GM12892 (cell line): ENCODE measurements around the gene GFPT2.

Experiments
- DNase-seq: peaks from one replicate; pipeline ENCODE4 v3.0.0; 2011; ENCODE audit not compliant: insufficient read length
- FAIRE-seq: peaks from 2 replicates; lab custom pipeline; 2011; peaks lifted over from hg19 to GRCh38; lab: Jason Lieb, UNC
- POLR2A ChIP-seq: IDR thresholded peaks from 2 replicates; pipeline ENCODE4 v1.6.1; 2011; ENCODE audit warnings: low read depth, low read length, control low read depth
- POLR2AphosphoS5 ChIP-seq: IDR thresholded peaks from 2 replicates; pipeline ENCODE4 v1.6.1; 2011; ENCODE audit warnings: low read depth, low read length, control low read depth
- TAF1 ChIP-seq: IDR thresholded peaks from 2 replicates; pipeline ENCODE4 v1.6.1; 2011; ENCODE audit warnings: low read depth, mild to moderate bottlenecking, control low read depth, low read length, borderline replicate concordance

Gene GFPT2

GRCh38 chr5:180334751-180335613 is 18.2 kb downstream of the GFPT2 start:
- DNase-seq (no peak), FAIRE-seq (no peak)
- TF ChIP-seq TAF1 (no peak), POLR2A (no peak), POLR2AphosphoS5 (no peak)

DNA sequence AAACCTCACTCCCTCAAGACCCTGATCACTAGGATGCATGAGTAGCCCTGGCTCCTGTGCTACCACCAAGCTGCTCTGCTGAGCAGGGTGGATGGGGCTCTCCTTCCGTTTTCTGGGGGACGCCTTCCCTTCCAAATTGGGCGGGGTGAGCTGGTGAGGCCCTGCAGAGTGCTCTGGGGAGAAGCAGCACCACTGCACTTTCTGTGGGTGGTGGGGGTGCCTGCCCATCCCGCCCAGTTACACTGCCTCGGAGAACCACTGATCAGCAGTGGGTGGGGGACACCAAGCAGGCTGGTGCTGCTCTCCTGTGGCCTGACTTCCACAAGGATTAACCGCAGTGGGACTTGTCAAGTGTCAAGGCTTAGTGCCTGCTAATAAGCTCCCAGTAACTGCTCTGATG is 19.0 kb downstream of the GFPT2 start:
- FAIRE-seq (no peak), DNase-seq (no peak)
- no peak for TF ChIP-seq POLR2AphosphoS5
- no peak for TF ChIP-seq POLR2A
- TF ChIP-seq TAF1 = no peak

DNA sequence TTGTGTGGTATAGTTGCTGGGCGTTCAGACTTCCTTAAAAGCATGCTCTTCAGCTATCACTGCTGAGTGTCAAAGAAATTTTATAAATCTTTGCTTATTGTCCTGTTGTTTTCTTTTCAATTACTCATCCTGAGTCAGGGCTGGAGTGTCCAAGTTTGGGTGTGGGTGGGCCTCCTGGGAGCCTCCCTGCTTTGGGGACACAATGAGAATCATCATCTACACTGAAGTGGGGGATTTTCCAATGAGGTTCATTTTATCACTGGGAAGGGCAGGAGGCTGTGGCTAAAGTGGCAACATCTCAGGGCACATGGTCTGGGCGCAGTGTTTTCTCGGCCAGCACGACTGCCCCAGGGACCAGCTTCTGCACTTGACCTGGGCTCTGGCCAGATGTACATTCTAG is 19.5 kb downstream of the GFPT2 start:
- no peak for DNase-seq
- TF ChIP-seq POLR2AphosphoS5 (no peak), POLR2A (no peak), TAF1 (no peak)
- no peak for FAIRE-seq

GRCh38 chr5:180332861-180333260 is 20.3 kb downstream of the GFPT2 start:
- no peak for FAIRE-seq
- TF ChIP-seq POLR2AphosphoS5 = no peak
- no peak for TF ChIP-seq POLR2A
- TF ChIP-seq TAF1 = no peak
- no peak for DNase-seq

GRCh38 chr5:180332051-180332517 is 21.1 kb downstream of the GFPT2 start:
- TF ChIP-seq POLR2A (no peak), POLR2AphosphoS5 (no peak), TAF1 (no peak)
- DNase-seq (no peak), FAIRE-seq (no peak)

- DNase-seq (no peak), FAIRE-seq (no peak)
- TF ChIP-seq POLR2A (no peak), POLR2AphosphoS5 (no peak), TAF1 (no peak)
These were observed 21.5 kb downstream of the GFPT2 start for GRCh38 chr5:180331647-180331950.

GRCh38 chr5:180330810-180331646 is 22.1 kb downstream of the GFPT2 start:
- no peak for TF ChIP-seq TAF1
- TF ChIP-seq POLR2A = no peak
- no peak for TF ChIP-seq POLR2AphosphoS5
- FAIRE-seq (no peak), DNase-seq (no peak)

GRCh38 chr5:180330270-180330648 is 22.9 kb downstream of the GFPT2 start:
- DNase-seq (no peak), FAIRE-seq (no peak)
- no peak for TF ChIP-seq TAF1
- no peak for TF ChIP-seq POLR2A
- TF ChIP-seq POLR2AphosphoS5 = no peak

GRCh38 chr5:180329606-180330269 is 23.4 kb downstream of the GFPT2 start:
- no peak for FAIRE-seq
- DNase-seq = no peak
- TF ChIP-seq POLR2A (no peak), POLR2AphosphoS5 (no peak), TAF1 (no peak)

- no peak for DNase-seq
- FAIRE-seq = no peak
- no peak for TF ChIP-seq POLR2AphosphoS5
- no peak for TF ChIP-seq TAF1
- TF ChIP-seq POLR2A = no peak
These were observed 24.0 kb downstream of the GFPT2 start for GRCh38 chr5:180329138-180329435.
